Activated B cell treated with CpG ODN at 0.5 μM for 24 hours (primary cell): ENCODE measurements around the gene SMG6. TPM values are rescaled to one million over a fixed set of nuclear protein-coding genes. Genes with fewer than 3 reads are reported as not detected.

Source experiments
- ATAC-seq: fragments of 200-7000 bp; cut with Tn5 transposase; one replicate; pipeline ENCODE4 v1.10.0; 2021; ENCODE audit warnings: low read depth, mild to moderate bottlenecking, moderate library complexity
- CTCF ChIA-PET: fragments of 350-600 bp; sonication (Branson Sonifier 250); formaldehyde crosslinking; loops from one replicate; lab custom pipeline; 2021; ENCODE audit warnings: antibody characterized with exemption; lab: Charles Lee
- POLR2A ChIA-PET: fragments of 350-600 bp; sonication (Branson Sonifier 250); formaldehyde crosslinking; loops from one replicate; lab custom pipeline; 2021; ENCODE audit warnings: antibody characterized with exemption; lab: Charles Lee
- DNase-seq: peaks from one replicate; pipeline ENCODE4 v3.0.0; 2022
- H3K27ac Mint-ChIP-seq: one replicate; pipeline ENCODE4 v1.8.0; 2020; ENCODE audit warnings: mixed read lengths
- H3K27me3 Mint-ChIP-seq: one replicate; pipeline ENCODE4 v1.8.0; 2021; ENCODE audit warnings: mixed read lengths
- H3K36me3 Mint-ChIP-seq: one replicate; pipeline ENCODE4 v1.8.0; 2021; ENCODE audit warnings: low read depth, mixed read lengths
- H3K4me1 Mint-ChIP-seq: one replicate; pipeline ENCODE4 v1.8.0; 2021; ENCODE audit warnings: mixed read lengths
- H3K4me3 Mint-ChIP-seq: one replicate; pipeline ENCODE4 v1.8.0; 2020; ENCODE audit warnings: mild to moderate bottlenecking, mixed read lengths
- H3K9me3 Mint-ChIP-seq: one replicate; pipeline ENCODE4 v1.8.0; 2020; ENCODE audit warnings: mixed read lengths
- intact Hi-C: fragments of 100-400 bp; cut with micrococcal nuclease; formaldehyde crosslinking; loops from one replicate; pipeline ENCODE4 v1.15.1; 2024
- total RNA-seq: library from RNA; stranded (reverse); gene quantifications from 2 replicates; pipeline ENCODE4 v1.2.3, GENCODE V29; 2022
- TF ChIP-seq, protein P1 (sequence below): fragments of 200-600 bp; IDR thresholded peaks from one replicate; pipeline ENCODE4 v1.8.0; 2022; ENCODE audit warnings: antibody characterized with exemption, mild to moderate bottlenecking

The SMG6 gene
- total RNA-seq, 1 donor from 2014 or later: 30.5 TPM

DNA sequence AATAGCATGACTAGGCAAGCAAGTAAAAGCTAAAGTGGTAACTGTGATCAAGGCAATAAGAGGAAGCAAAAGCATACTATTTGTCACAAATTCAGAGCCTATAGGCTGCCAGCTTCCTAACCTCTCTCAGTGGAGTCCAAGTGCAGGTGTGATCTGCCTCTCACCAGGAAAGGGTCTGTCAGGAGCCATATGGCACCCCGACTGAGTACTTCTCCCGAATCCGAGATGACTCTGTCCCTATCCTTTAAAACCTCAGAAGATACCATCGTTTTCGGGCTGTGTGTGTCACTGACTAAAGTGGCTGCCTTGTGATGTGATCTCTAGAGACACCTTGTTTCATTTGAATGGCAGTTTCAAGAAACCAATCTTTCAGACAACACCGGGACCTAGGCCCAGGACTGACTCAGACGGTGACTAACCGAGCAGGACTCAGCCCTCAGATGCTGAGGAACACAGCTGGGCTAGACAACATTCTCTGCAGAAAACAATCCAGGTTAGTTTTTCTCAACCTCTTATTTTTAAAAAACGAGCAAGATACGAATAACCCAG is 63.6 kb downstream of the SMG6 start:
- Mint-ChIP-seq H3K27me3 (no peaks in the 10 kb centered on the region), H3K36me3 (peaks cover 40% of the 10 kb centered on the region), H3K4me1 (peaks cover 37% of the 10 kb centered on the region), H3K4me3 (peak overlapping the region; percentile 81), H3K27ac (peak overlapping the region; percentile 98), H3K9me3 (no peaks in the 10 kb centered on the region)
- TF ChIP-seq, protein P1, sequence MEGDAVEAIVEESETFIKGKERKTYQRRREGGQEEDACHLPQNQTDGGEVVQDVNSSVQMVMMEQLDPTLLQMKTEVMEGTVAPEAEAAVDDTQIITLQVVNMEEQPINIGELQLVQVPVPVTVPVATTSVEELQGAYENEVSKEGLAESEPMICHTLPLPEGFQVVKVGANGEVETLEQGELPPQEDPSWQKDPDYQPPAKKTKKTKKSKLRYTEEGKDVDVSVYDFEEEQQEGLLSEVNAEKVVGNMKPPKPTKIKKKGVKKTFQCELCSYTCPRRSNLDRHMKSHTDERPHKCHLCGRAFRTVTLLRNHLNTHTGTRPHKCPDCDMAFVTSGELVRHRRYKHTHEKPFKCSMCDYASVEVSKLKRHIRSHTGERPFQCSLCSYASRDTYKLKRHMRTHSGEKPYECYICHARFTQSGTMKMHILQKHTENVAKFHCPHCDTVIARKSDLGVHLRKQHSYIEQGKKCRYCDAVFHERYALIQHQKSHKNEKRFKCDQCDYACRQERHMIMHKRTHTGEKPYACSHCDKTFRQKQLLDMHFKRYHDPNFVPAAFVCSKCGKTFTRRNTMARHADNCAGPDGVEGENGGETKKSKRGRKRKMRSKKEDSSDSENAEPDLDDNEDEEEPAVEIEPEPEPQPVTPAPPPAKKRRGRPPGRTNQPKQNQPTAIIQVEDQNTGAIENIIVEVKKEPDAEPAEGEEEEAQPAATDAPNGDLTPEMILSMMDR: no peak
- ChIA-PET CTCF (interaction anchor here (0.9 to 2.5 kb wide), 8 partner anchors 16 to 186 kb away, joined by 3 to 24 read pairs (median 3); partner anchors contain the start of gene HIC1), POLR2A (interaction anchor here (0.6 to 1.9 kb wide), 12 partner anchors 10 to 1042 kb away, joined by 3 to 23 read pairs (median 4); partner anchors contain the start of genes HIC1 and TSR1)
- ATAC-seq (peak; percentile 83), DNase-seq (peak; percentile 50)
- intact Hi-C loops: loop anchor here (1.0 to 2.0 kb wide), 2 partner anchors 23 to 153 kb away; no protein-coding TSS in a partner anchor

DNA sequence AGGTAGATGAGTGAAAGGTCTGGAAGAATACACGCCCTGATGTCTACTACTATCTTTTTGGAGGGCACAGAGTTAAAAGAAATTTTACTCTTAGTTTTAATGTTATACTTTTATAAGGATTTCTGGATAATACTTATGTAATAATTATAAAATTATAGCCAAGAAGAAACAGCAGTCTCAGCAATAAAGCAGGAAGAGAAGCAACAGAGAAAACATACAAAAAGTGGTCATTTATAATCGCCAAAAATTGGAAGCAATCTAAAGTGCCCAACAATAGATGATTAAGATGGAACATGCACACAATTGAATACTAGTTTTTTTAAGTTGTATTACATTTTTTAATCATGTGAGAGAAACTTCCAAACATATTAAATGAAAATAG is 64.4 kb downstream of the SMG6 start:
- TF ChIP-seq, protein P1: no peak
- Mint-ChIP-seq H3K4me3 (peak overlapping the region; percentile 53), H3K27me3 (no peaks in the 10 kb centered on the region), H3K36me3 (peaks cover 40% of the 10 kb centered on the region), H3K4me1 (peaks cover 37% of the 10 kb centered on the region), H3K9me3 (no peaks in the 10 kb centered on the region), H3K27ac (peak overlapping the region; percentile 86)
- ChIA-PET CTCF (interaction anchor here (1.0 to 2.5 kb wide), 4 partner anchors 144 to 185 kb away, joined by 3 to 24 read pairs (median 11); partner anchors contain the start of gene HIC1), POLR2A (interaction anchor here (0.6 to 1.9 kb wide), 10 partner anchors 9 to 1041 kb away, joined by 3 to 23 read pairs (median 4); partner anchors contain the start of genes HIC1 and TSR1)
- DNase-seq (no peak), ATAC-seq (no peak)
- intact Hi-C loops: loop anchor here (2.0 kb wide), 1 partner anchor 22 kb away; no protein-coding TSS in a partner anchor

DNA sequence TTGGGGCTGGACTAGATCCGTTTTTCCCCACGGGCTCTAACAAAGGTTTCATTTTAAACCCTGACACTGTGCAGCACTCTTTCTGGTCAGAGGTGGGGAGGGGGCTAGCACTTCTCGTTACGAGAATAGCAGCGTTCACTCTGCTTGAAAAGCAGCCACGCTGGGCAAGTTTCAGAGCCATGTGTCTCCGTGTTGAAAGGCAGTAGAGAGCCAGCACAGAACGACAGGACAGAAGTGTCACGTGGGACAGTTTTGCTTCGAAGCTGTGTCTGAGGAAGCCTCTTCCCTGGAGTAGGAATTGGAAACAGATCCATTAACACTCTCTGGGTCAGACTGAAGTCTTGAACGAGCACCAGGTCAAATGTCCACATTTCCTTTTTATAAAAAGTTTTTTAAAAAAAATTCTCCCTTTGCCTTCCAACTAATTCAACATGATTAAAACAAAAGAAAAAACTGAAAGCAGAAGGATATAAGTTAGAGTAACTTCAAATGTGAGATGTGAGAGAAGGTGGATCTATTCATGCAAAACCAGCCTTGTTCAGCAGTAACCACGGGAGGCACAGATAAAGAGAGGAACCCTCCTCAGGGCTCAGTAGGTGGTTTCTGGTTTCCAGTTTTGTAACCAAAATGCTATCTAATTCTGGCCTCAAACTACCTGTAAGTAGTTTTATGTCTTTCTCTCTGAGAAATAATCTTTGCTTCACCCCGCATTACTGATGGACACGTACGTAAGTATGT is 65.0 kb downstream of the SMG6 start:
- TF ChIP-seq, protein P1: no peak
- ChIA-PET CTCF (interaction anchor here (0.7 to 1.2 kb wide), 2 partner anchors 180 to 358 kb away, joined by 3 read pairs; no protein-coding TSS in a partner anchor), POLR2A (no interaction called here)
- peak; percentile 41 for ATAC-seq
- intact Hi-C loops: loop anchor here (2.0 kb wide), 1 partner anchor 22 kb away; no protein-coding TSS in a partner anchor
- Mint-ChIP-seq H3K27ac (peak overlapping the region; percentile 86), H3K4me1 (peaks cover 37% of the 10 kb centered on the region), H3K4me3 (peak overlapping the region; percentile 53), H3K27me3 (no peaks in the 10 kb centered on the region), H3K9me3 (no peaks in the 10 kb centered on the region), H3K36me3 (peaks cover 42% of the 10 kb centered on the region)
- DNase-seq: no peak

DNA sequence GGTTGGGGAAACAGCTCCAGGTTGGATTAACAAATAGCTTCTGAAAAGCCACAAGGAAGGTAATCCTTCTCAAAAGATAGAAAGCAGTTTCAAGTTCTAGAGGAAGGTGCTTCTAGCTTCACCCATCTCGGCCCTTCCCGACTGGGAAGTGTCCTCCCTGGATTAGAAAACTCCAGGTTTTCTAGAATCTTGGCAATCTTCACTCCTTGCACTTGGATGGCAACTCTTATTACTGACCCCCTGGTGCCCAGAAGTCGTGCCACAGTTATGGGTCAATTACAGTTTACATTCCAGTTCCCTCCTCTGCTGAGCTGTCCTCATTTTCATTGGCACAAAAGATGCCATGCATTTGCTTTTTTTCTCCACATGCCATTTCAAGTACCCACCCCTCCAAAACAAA is 65.6 kb downstream of the SMG6 start:
- Mint-ChIP-seq H3K9me3 (no peaks in the 10 kb centered on the region), H3K36me3 (peaks cover 41% of the 10 kb centered on the region), H3K27ac (no peak overlapping the region), H3K27me3 (no peaks in the 10 kb centered on the region), H3K4me1 (peaks cover 37% of the 10 kb centered on the region), H3K4me3 (no peak overlapping the region)
- no peak for ATAC-seq
- POLR2A ChIA-PET: no interaction called here
- intact Hi-C loops: loop anchor here (2.0 kb wide), 1 partner anchor 21 kb away; no protein-coding TSS in a partner anchor
- TF ChIP-seq, protein P1: no peak
- no peak for DNase-seq
- CTCF ChIA-PET: interaction anchor here (0.7 to 1.2 kb wide), 2 partner anchors 179 to 357 kb away, joined by 3 read pairs; no protein-coding TSS in a partner anchor
